ENCODE data around the gene C4BPA. TPM values are rescaled to one million over a fixed set of nuclear protein-coding genes. Genes with fewer than 3 reads are reported as not detected.

C4BPA gene
- total RNA-seq, 4 donors from 2014 or later = not detected

DNA sequence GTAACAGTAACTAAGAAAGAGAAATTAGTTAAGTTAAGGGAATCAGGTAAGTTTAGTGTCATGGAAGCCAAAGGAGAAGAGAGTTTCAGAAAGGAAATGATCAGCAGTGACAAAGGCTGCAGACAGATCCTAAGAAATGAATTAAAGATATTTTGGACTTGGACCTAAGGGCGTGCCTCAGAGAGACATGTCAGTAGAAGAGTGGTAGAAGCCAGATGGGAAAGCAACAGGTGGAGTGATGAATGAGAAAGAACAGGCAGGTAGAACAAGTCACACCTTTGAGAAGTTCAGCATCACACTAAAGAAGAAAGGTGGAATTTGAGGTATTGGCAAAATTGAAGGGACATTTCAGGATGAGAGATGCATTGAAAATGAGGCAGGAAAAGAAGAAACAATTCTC, 1.4 kb upstream of the C4BPA start:
- intact Hi-C loops (cut with DNase I) = no loop called here

GRCh38 chr1:207109004-207109403, 5.0 kb downstream of the C4BPA start:
- no peak for TF ChIP-seq CTCF (IDR thresholded peaks at IDR 0.05)
- TF ChIP-seq POLR2A (IDR thresholded peaks at IDR 0.05) = no peak

More for the DNA sequence above, 1.4 kb upstream of the C4BPA start:
- H3K9me3 ChIP-seq = no peaks in the 10 kb centered on the region
- DNase-seq = no peak
- H3K27ac ChIP-seq = no peak overlapping the region
- H3K36me3 ChIP-seq = no peaks in the 10 kb centered on the region
- no peaks in the 10 kb centered on the region for H3K27me3 ChIP-seq
- H3K4me1 ChIP-seq = no peaks in the 10 kb centered on the region
- TF ChIP-seq POLR2A (IDR thresholded peaks at IDR 0.05) (no peak), CTCF (IDR thresholded peaks at IDR 0.05) (no peak)
- H3K4me3 ChIP-seq (replicated peaks in 1 of 3) = no peak overlapping the region
- WGBS, 2 donors = 85 to 89% methylated on average over 1 of the region's 1 CpG

DNA sequence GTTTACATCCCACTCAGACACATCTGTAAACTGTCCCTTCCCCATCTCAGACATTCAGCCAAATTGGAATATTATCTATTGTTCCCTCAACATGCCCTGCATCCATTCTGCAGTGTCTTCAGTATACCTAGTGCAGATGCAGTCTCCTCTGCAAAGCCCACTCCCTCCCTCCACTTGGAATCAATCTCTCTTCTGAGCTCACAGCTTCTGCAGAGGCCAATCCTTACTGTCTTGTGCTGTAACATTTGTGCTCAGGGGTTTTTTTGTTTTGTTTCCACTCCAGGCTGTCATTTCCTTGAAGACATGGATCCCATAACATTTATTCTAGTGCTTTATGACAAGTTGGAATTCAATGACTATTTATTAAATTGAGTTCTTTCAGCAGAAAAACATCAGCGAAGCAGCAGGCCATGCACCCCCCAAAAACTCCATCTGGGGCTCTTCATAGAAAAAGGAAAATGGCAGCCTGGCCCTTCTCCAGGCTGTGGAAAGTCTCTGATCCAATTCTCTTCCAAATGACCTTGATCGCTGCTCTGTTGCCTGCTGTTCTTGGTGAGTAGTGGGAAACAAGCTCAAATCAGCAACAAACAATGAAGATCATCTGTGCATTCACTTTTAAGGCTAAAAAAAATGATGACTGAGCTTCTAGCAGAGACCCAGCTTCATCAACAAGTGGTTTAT, 8.7 kb downstream of the C4BPA start:
- TF ChIP-seq POLR2A (IDR thresholded peaks at IDR 0.05) (no peak), CTCF (IDR thresholded peaks at IDR 0.05) (no peak)
- 78 to 83% methylated on average over 2 of the region's 2 CpGs for WGBS, 2 donors
- Histone ChIP-seq H3K27ac (no peak overlapping the region), H3K4me1 (no peaks in the 10 kb centered on the region), H3K36me3 (no peaks in the 10 kb centered on the region), H3K9me3 (no peaks in the 10 kb centered on the region), H3K4me3 (replicated peaks in 1 of 3) (no peak overlapping the region), H3K27me3 (no peaks in the 10 kb centered on the region)
- intact Hi-C loops (cut with DNase I) = no loop called here
- no peak for DNase-seq

More at GRCh38 chr1:207109004-207109403, 5.0 kb downstream of the C4BPA start:
- no peak overlapping the region for H3K4me3 ChIP-seq (replicated peaks in 1 of 3)
- no peaks in the 10 kb centered on the region for H3K36me3 ChIP-seq
- no peaks in the 10 kb centered on the region for H3K9me3 ChIP-seq
- DNase-seq = no peak
- intact Hi-C loops (cut with DNase I) = no loop called here
- H3K4me1 ChIP-seq = no peaks in the 10 kb centered on the region
- no peaks in the 10 kb centered on the region for H3K27me3 ChIP-seq
- H3K27ac ChIP-seq = no peak overlapping the region
- WGBS, 2 donors = 94 to 98% methylated on average over 3 of the region's 3 CpGs

- Histone ChIP-seq H3K9me3 (no peaks in the 10 kb centered on the region), H3K36me3 (no peaks in the 10 kb centered on the region), H3K4me1 (no peaks in the 10 kb centered on the region), H3K27me3 (no peaks in the 10 kb centered on the region), H3K4me3 (replicated peaks in 1 of 3) (no peak overlapping the region), H3K27ac (no peak overlapping the region)
- no peak for DNase-seq
- TF ChIP-seq CTCF (IDR thresholded peaks at IDR 0.05) (no peak), POLR2A (IDR thresholded peaks at IDR 0.05) (no peak)
- intact Hi-C loops (cut with DNase I) = no loop called here
- WGBS, 2 donors = 78 to 82% methylated on average over 5 of the region's 5 CpGs
Measured at GRCh38 chr1:207115269-207115668, 11.2 kb downstream of the C4BPA start.

GRCh38 chr1:207124389-207124788, 20.4 kb downstream of the C4BPA start:
- Histone ChIP-seq H3K4me3 (replicated peaks in 1 of 3) (no peak overlapping the region), H3K27ac (no peak overlapping the region), H3K4me1 (no peaks in the 10 kb centered on the region), H3K9me3 (no peaks in the 10 kb centered on the region), H3K27me3 (no peaks in the 10 kb centered on the region), H3K36me3 (no peaks in the 10 kb centered on the region)
- WGBS, 2 donors = 81 to 88% methylated on average over 3 of the region's 3 CpGs
- no peak for TF ChIP-seq POLR2A (IDR thresholded peaks at IDR 0.05)
- no peak for TF ChIP-seq CTCF (IDR thresholded peaks at IDR 0.05)
- intact Hi-C loops (cut with DNase I) = no loop called here
- no peak for DNase-seq

Measured in thyroid gland (tissue), 4 donors.